Natural killer cell treated with Interleukin-12 subunit alpha and Interleukin-12 subunit beta and Interleukin-15 and Interleukin-18, amount 100 ng/mL, for 72 hours (primary cell): ENCODE results near the gene POU6F1. TPM values are rescaled to one million over a fixed set of nuclear protein-coding genes. Genes with fewer than 3 reads are reported as not detected.
"Not testable (repeated sequence)": the region's sequence is repeated elsewhere in the genome, so short reads cannot be mapped to it uniquely, and the experiment has no call there.

Experiments
- ATAC-seq, 2 donors: fragments of 150-1000 bp; cut with Tn5 transposase in 1 of 2; sonication (Bioruptor Pico), chemical (Tn5 transposase) in 1 of 2; 2 replicates each; pipeline ENCODE4 v1.10.0; 2021
- DNase-seq: peaks from one replicate; pipeline ENCODE4 v3.0.0; 2022; ENCODE audit warnings: low spot score
- H3K27ac Mint-ChIP-seq, 2 donors: 1 replicate in 1 of 2; 2 replicates in 1 of 2; pipeline ENCODE4 v1.8.0; 2022; ENCODE audit warnings: mixed read lengths in 2 of 2, mild to moderate bottlenecking in 1 of 2, moderate library complexity in 1 of 2
- H3K27me3 Mint-ChIP-seq, 2 donors: 1 replicate in 1 of 2; 2 replicates in 1 of 2; pipeline ENCODE4 v1.8.0; 2022; ENCODE audit warnings: mixed read lengths in 2 of 2
- H3K36me3 Mint-ChIP-seq: one replicate; pipeline ENCODE4 v1.8.0; 2022; ENCODE audit warnings: mixed read lengths
- H3K4me1 Mint-ChIP-seq, 2 donors: 1 replicate in 1 of 2; 2 replicates in 1 of 2; pipeline ENCODE4 v1.8.0; 2022; ENCODE audit warnings: low read depth in 2 of 2, mixed read lengths in 2 of 2, mild to moderate bottlenecking in 1 of 2
- H3K4me3 Mint-ChIP-seq: one replicate; pipeline ENCODE4 v1.8.0; 2022; ENCODE audit warnings: mixed read lengths
- H3K9me3 Mint-ChIP-seq: 2 replicates; pipeline ENCODE4 v1.8.0; 2022; ENCODE audit warnings: mixed read lengths
- total RNA-seq, 2 donors: library from RNA; stranded (reverse); gene quantifications; one replicate each; pipeline ENCODE4 v1.2.3, GENCODE V29; 2022

The POU6F1 gene
- total RNA-seq, 2 donors from 2014 or later = 3.6 to 5.3 TPM

DNA sequence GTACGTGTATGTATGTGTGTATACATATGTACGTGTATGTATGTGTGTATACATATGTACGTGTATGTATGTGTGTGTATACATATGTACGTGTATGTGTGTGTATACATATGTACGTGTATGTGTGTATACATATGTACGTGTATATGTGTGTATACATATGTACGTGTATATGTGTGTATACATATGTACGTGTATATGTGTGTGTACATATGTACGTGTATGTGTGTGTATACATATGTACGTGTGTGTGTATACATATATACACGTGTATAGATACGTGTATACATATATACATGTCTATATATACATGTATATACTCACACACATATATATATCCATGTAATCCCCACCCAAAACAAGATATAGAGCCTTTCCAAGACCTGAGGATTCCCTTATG is 2.0 kb upstream of the POU6F1 start:
- not testable (repeated sequence) for H3K9me3 Mint-ChIP-seq, H3K36me3 Mint-ChIP-seq, DNase-seq, ATAC-seq, H3K27me3 Mint-ChIP-seq, H3K27ac Mint-ChIP-seq, H3K4me3 Mint-ChIP-seq
- H3K4me1 Mint-ChIP-seq = peaks cover 7 to 11% of the 10 kb centered on the region in 2 donors

DNA sequence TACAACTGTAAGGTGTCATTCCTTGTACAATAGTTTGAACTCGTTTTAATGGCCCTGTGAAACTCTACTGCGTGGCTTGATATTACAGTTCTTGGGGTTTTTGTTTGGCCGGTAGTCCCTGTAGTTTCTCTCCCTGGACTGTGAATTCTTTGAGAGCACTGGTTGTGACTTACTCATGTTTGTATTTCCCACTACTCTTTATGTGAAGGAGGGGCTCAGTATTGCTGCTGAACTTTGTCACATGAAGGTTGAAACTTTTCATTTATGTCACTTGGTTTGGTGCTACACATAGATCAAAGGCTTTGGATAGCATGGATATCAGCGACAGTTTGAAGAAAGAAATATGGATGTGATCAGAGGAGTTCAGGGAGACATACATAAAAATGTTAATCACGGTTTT is 1.5 kb upstream of the POU6F1 start:
- no peak for ATAC-seq
- peaks cover 8 to 12% of the 10 kb centered on the region in 2 donors for H3K4me1 Mint-ChIP-seq
- peaks cover 0 to 3% of the 10 kb centered on the region in 2 donors for H3K27me3 Mint-ChIP-seq
- H3K9me3 Mint-ChIP-seq = no peaks in the 10 kb centered on the region
- H3K36me3 Mint-ChIP-seq = no peaks in the 10 kb centered on the region
- no peak for DNase-seq
- H3K27ac Mint-ChIP-seq = no peak overlapping the region
- no peak overlapping the region for H3K4me3 Mint-ChIP-seq

GRCh38 chr12:51218607-51219161 is 822 bp upstream of the POU6F1 start:
- peak overlapping the region; percentile 88 for H3K4me3 Mint-ChIP-seq
- DNase-seq = no peak
- peak overlapping the region; percentile 84 to 94 for H3K27ac Mint-ChIP-seq
- H3K9me3 Mint-ChIP-seq = no peaks in the 10 kb centered on the region
- ATAC-seq = no peak
- H3K4me1 Mint-ChIP-seq = peaks cover 10 to 13% of the 10 kb centered on the region in 2 donors
- H3K27me3 Mint-ChIP-seq = peaks cover 0 to 3% of the 10 kb centered on the region in 2 donors
- no peaks in the 10 kb centered on the region for H3K36me3 Mint-ChIP-seq

- DNase-seq = peak; percentile 64
- ATAC-seq = peak; percentile 70 to 74
- Mint-ChIP-seq H3K27ac (peak overlapping the region; percentile 84 to 94), H3K4me3 (peak overlapping the region; percentile 88), H3K4me1 (peaks cover 10 to 13% of the 10 kb centered on the region in 2 donors), H3K27me3 (peaks cover 0 to 3% of the 10 kb centered on the region in 2 donors), H3K9me3 (no peaks in the 10 kb centered on the region), H3K36me3 (no peaks in the 10 kb centered on the region)
Observed at GRCh38 chr12:51217133-51217967, 512 bp downstream of the POU6F1 start.

DNA sequence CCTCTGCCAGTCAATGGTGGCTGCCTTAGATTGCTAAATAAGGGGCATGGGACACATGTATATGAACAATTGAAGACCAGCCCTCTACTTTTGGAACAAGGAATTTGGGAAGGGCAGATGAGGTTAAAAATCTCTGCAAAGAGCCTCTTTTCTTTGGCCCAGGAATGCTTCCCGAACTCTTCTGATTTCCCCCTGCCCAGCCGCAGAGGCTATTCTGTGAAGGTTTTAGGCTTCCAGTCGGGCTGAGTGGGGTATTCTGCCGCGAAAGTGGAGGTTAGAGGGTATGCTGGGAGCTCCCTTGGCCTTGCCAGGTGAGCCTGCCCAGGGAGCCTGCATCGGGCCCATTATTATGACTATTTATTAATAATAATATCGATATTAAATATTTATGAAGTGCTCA is 1.2 kb downstream of the POU6F1 start:
- Mint-ChIP-seq H3K27ac (peak overlapping the region in 1 of 2 donors; percentile 62), H3K4me3 (peak overlapping the region; percentile 19), H3K4me1 (peaks cover 10 to 13% of the 10 kb centered on the region in 2 donors), H3K9me3 (no peaks in the 10 kb centered on the region), H3K36me3 (no peaks in the 10 kb centered on the region), H3K27me3 (peaks cover 0 to 3% of the 10 kb centered on the region in 2 donors)
- ATAC-seq (no peak), DNase-seq (no peak)

- H3K4me1 Mint-ChIP-seq = peaks cover 10 to 13% of the 10 kb centered on the region in 2 donors
- H3K9me3 Mint-ChIP-seq = no peaks in the 10 kb centered on the region
- H3K27ac Mint-ChIP-seq = no peak overlapping the region
- DNase-seq (no peak), ATAC-seq (no peak)
- H3K27me3 Mint-ChIP-seq = peaks cover 0 to 3% of the 10 kb centered on the region in 2 donors
- no peak overlapping the region for H3K4me3 Mint-ChIP-seq
- no peaks in the 10 kb centered on the region for H3K36me3 Mint-ChIP-seq
Observed at GRCh38 chr12:51214895-51215294, 3.0 kb downstream of the POU6F1 start.

GRCh38 chr12:51210690-51211395 is 7.0 kb downstream of the POU6F1 start:
- Mint-ChIP-seq H3K4me1 (peaks cover 2 to 3% of the 10 kb centered on the region in 2 donors), H3K27ac (no peak overlapping the region), H3K36me3 (no peaks in the 10 kb centered on the region), H3K4me3 (no peak overlapping the region), H3K9me3 (no peaks in the 10 kb centered on the region), H3K27me3 (no peaks in the 10 kb centered on the region)
- no peak for DNase-seq
- ATAC-seq = no peak

DNA sequence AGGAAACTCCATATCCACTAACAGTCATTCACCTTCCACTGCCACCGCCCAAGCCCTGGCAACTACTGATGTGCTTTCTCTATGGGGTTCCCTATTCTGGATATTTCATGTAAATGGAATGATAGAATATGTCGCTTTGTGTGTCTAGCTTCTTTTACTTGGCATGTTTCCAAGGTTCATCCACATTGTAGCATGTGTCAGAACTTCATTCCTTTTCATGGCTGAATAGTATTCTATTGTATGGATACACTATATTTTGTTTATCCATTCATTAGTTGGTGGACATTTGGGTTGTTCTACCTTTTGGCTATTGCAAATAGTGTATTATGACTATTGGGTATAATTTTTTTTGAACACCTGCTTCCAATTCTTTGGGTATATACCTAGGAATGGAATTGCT is 8.6 kb downstream of the POU6F1 start:
- DNase-seq (no peak), ATAC-seq (no peak)
- H3K9me3 Mint-ChIP-seq = no peaks in the 10 kb centered on the region
- H3K36me3 Mint-ChIP-seq = no peaks in the 10 kb centered on the region
- H3K27ac Mint-ChIP-seq = no peak overlapping the region
- H3K4me3 Mint-ChIP-seq = no peak overlapping the region
- H3K4me1 Mint-ChIP-seq = peaks cover under 1 to 2% of the 10 kb centered on the region in 2 donors
- no peaks in the 10 kb centered on the region for H3K27me3 Mint-ChIP-seq

- no peaks in the 10 kb centered on the region for H3K36me3 Mint-ChIP-seq
- H3K27me3 Mint-ChIP-seq = no peaks in the 10 kb centered on the region
- H3K4me3 Mint-ChIP-seq = no peak overlapping the region
- H3K9me3 Mint-ChIP-seq = no peaks in the 10 kb centered on the region
- ATAC-seq (no peak), DNase-seq (no peak)
- H3K27ac Mint-ChIP-seq = no peak overlapping the region
- no peaks in the 10 kb centered on the region for H3K4me1 Mint-ChIP-seq
Observed at GRCh38 chr12:51208016-51208660, 9.7 kb downstream of the POU6F1 start.

DNA sequence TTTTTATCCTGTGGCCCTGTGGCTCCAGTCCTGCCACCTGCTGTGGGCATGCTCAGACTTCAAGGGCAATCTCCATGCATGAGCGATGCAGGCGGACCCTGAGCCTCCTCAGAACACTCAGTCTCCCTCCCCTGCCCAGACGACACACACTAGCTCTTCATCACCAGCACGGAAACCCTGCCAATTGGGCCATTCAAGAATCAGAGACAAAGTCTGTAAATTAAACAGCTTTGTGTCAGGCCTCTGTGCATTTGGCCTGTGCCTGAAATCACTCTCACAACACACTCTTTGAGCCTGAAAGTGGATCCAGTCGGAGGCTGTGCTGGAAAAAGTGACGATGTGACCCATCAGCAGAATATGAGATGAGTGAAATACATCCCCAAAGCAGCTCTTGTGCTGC is 12.5 kb downstream of the POU6F1 start:
- no peaks in the 10 kb centered on the region for H3K36me3 Mint-ChIP-seq
- ATAC-seq = no peak
- H3K27me3 Mint-ChIP-seq = no peaks in the 10 kb centered on the region
- no peaks in the 10 kb centered on the region for H3K9me3 Mint-ChIP-seq
- no peaks in the 10 kb centered on the region for H3K4me1 Mint-ChIP-seq
- no peak overlapping the region for H3K27ac Mint-ChIP-seq
- H3K4me3 Mint-ChIP-seq = no peak overlapping the region
- no peak for DNase-seq

GRCh38 chr12:51202718-51203117 is 15.1 kb downstream of the POU6F1 start:
- H3K27ac Mint-ChIP-seq = no peak overlapping the region
- H3K27me3 Mint-ChIP-seq = no peaks in the 10 kb centered on the region
- ATAC-seq = no peak
- DNase-seq = no peak
- no peaks in the 10 kb centered on the region for H3K9me3 Mint-ChIP-seq
- H3K36me3 Mint-ChIP-seq = no peaks in the 10 kb centered on the region
- no peak overlapping the region for H3K4me3 Mint-ChIP-seq
- no peaks in the 10 kb centered on the region for H3K4me1 Mint-ChIP-seq

DNA sequence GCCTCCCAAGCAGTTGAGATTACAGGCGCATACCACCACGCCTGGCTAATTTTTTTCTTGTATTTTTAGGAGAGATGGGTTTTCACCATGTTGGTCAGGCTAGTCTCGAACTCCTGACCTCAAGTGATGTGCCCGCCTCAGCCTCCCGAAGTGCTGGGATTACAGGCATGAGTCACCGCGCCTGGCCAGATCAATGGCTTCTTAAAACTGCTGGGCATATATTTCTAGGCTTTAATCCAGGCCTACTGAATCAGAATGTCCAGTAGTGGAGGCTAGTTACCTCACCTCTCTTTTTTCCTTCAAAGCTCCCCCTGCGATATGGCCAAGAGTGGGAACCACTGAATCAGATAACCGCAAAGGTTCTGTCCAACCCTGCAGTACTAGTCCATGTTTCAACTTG is 17.1 kb downstream of the POU6F1 start:
- H3K27ac Mint-ChIP-seq = no peak overlapping the region

GRCh38 chr12:51200156-51200555 is 17.7 kb downstream of the POU6F1 start:
- no peak for DNase-seq
- H3K36me3 Mint-ChIP-seq = no peaks in the 10 kb centered on the region
- no peak overlapping the region for H3K27ac Mint-ChIP-seq

More for the DNA sequence above, 17.1 kb downstream of the POU6F1 start:
- H3K4me1 Mint-ChIP-seq = no peaks in the 10 kb centered on the region
- no peaks in the 10 kb centered on the region for H3K36me3 Mint-ChIP-seq
- no peak overlapping the region for H3K4me3 Mint-ChIP-seq
- no peaks in the 10 kb centered on the region for H3K9me3 Mint-ChIP-seq
- no peaks in the 10 kb centered on the region for H3K27me3 Mint-ChIP-seq
- DNase-seq = no peak
- no peak for ATAC-seq

More at GRCh38 chr12:51200156-51200555, 17.7 kb downstream of the POU6F1 start:
- H3K4me3 Mint-ChIP-seq = no peak overlapping the region
- ATAC-seq = no peak
- H3K27me3 Mint-ChIP-seq = no peaks in the 10 kb centered on the region
- no peaks in the 10 kb centered on the region for H3K9me3 Mint-ChIP-seq
- no peaks in the 10 kb centered on the region for H3K4me1 Mint-ChIP-seq
